ENCODE measurements around the gene U2SURP. TPM values are rescaled to one million over a fixed set of nuclear protein-coding genes. Genes with fewer than 3 reads are reported as not detected.

Gene U2SURP
- total and polyA plus RNA-seq, 2 donors (not counting 1 experiment from before 2014, with no cell fraction given): 39.1 to 44.8 TPM

- Histone ChIP-seq H3K4me1 (ENCODE audit: control insufficient read depth, extremely low read depth, insufficient read depth, low read length) (no peaks in the 10 kb centered on the region), H4K20me1 (ENCODE audit: control insufficient read depth, extremely low read depth, insufficient read depth, low read length) (no peaks in the 10 kb centered on the region), H3K79me2 (ENCODE audit: control insufficient read depth, insufficient read depth, low read length) (no peaks in the 10 kb centered on the region), H2AFZ (ENCODE audit: low read length) (no peak overlapping the region), H3K27ac (ENCODE audit: insufficient read depth, low read length) (no peak overlapping the region), H3K4me3 (replicated peaks in 1 of 4; ENCODE audit: control extremely low read depth in 1 of 4, insufficient read depth in 1 of 4, low read depth in 3 of 4, low read length in 4 of 4) (no peak overlapping the region), H3K4me2 (ENCODE audit: extremely low read depth, insufficient read depth, low read length) (no peak overlapping the region), H3K36me3 (ENCODE audit: control insufficient read depth, insufficient read depth, low read length) (no peaks in the 10 kb centered on the region), H3K27me3 (ENCODE audit: control insufficient read depth, insufficient read depth, low read length) (no peaks in the 10 kb centered on the region), H3K9ac (ENCODE audit: insufficient read depth, low read length) (no peak overlapping the region), H3K9me3 (ENCODE audit: control insufficient read depth, insufficient read depth, low read depth, low read length) (no peaks in the 10 kb centered on the region)
- TF ChIP-seq, protein P1, sequence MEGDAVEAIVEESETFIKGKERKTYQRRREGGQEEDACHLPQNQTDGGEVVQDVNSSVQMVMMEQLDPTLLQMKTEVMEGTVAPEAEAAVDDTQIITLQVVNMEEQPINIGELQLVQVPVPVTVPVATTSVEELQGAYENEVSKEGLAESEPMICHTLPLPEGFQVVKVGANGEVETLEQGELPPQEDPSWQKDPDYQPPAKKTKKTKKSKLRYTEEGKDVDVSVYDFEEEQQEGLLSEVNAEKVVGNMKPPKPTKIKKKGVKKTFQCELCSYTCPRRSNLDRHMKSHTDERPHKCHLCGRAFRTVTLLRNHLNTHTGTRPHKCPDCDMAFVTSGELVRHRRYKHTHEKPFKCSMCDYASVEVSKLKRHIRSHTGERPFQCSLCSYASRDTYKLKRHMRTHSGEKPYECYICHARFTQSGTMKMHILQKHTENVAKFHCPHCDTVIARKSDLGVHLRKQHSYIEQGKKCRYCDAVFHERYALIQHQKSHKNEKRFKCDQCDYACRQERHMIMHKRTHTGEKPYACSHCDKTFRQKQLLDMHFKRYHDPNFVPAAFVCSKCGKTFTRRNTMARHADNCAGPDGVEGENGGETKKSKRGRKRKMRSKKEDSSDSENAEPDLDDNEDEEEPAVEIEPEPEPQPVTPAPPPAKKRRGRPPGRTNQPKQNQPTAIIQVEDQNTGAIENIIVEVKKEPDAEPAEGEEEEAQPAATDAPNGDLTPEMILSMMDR (conservative IDR thresholded peaks at IDR 0.05 in 1 of 2, IDR thresholded peaks at IDR 0.05 in 1 of 2; ENCODE audit: low read depth in 1 of 2, low read length in 2 of 2): no peak
- TF ChIP-seq EZH2 (IDR thresholded peaks at IDR 0.05; ENCODE audit: low read length, missing control alignments): no peak
- peak in 1 of 2 donors; percentile 64 for DNase-seq (ENCODE audit: low read depth in 2 of 2)
Observed at GRCh38 chr3:143078883-143079282, 77.5 kb downstream of the U2SURP start.

DNA sequence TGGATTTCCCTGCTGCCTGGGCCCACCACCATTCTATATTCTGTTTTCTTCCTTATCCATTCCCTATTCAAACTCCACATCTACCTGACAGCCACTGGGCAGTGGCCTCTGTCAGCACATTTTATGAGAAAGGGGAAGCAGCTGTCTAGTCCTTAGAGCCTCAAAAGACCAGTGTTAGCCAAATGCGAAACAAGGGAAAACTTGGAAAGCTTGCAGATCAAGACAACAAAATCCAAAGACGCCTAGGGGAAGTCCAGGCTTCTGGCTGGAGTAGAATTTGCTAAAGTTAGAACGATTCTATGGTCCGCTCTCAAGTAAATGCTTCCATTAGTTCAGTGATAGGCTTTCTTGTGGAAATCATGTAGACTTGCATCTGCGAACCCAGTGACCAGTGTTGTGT lies 78.8 kb downstream of the U2SURP start:
- no peak for DNase-seq (ENCODE audit: low read depth in 2 of 2)
- no peak overlapping the region for H3K4me3 ChIP-seq (replicated peaks in 1 of 4; ENCODE audit: control extremely low read depth in 1 of 4, insufficient read depth in 1 of 4, low read depth in 3 of 4, low read length in 4 of 4)
- H2AFZ ChIP-seq (ENCODE audit: low read length): no peak overlapping the region
- no peaks in the 10 kb centered on the region for H4K20me1 ChIP-seq (ENCODE audit: control insufficient read depth, extremely low read depth, insufficient read depth, low read length)
- no peaks in the 10 kb centered on the region for H3K36me3 ChIP-seq (ENCODE audit: control insufficient read depth, insufficient read depth, low read length)
- no peaks in the 10 kb centered on the region for H3K79me2 ChIP-seq (ENCODE audit: control insufficient read depth, insufficient read depth, low read length)
- no peaks in the 10 kb centered on the region for H3K4me1 ChIP-seq (ENCODE audit: control insufficient read depth, extremely low read depth, insufficient read depth, low read length)
- no peak overlapping the region for H3K27ac ChIP-seq (ENCODE audit: insufficient read depth, low read length)
- no peaks in the 10 kb centered on the region for H3K9me3 ChIP-seq (ENCODE audit: control insufficient read depth, insufficient read depth, low read depth, low read length)
- no peaks in the 10 kb centered on the region for H3K27me3 ChIP-seq (ENCODE audit: control insufficient read depth, insufficient read depth, low read length)
- TF ChIP-seq, protein P1 (conservative IDR thresholded peaks at IDR 0.05 in 1 of 2, IDR thresholded peaks at IDR 0.05 in 1 of 2; ENCODE audit: low read depth in 1 of 2, low read length in 2 of 2): no peak
- no peak for TF ChIP-seq EZH2 (IDR thresholded peaks at IDR 0.05; ENCODE audit: low read length, missing control alignments)
- H3K9ac ChIP-seq (ENCODE audit: insufficient read depth, low read length): no peak overlapping the region
- no peak overlapping the region for H3K4me2 ChIP-seq (ENCODE audit: extremely low read depth, insufficient read depth, low read length)

DNA sequence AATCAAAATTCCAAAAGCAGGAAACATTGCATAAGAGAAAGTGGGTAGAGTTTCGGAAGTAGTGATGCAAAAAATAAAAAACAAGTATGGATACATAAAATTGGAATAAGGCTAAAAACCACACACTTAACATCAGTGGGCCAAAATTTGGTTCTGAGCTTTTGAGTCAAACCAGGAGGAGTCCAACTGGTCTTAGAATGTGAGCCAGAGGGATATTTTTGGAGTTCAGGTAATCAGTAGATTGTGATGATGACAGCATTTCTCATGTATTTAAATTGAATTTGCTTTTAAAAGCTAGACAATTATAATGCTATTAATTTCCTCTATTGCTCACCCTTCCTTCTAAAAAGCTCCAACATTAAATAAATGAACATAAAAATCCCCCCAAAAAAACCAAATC lies 80.0 kb downstream of the U2SURP start:
- Histone ChIP-seq H3K79me2 (ENCODE audit: control insufficient read depth, insufficient read depth, low read length) (no peaks in the 10 kb centered on the region), H3K27ac (ENCODE audit: insufficient read depth, low read length) (no peak overlapping the region), H3K27me3 (ENCODE audit: control insufficient read depth, insufficient read depth, low read length) (no peaks in the 10 kb centered on the region), H3K9ac (ENCODE audit: insufficient read depth, low read length) (no peak overlapping the region), H4K20me1 (ENCODE audit: control insufficient read depth, extremely low read depth, insufficient read depth, low read length) (no peaks in the 10 kb centered on the region), H3K4me3 (replicated peaks in 1 of 4; ENCODE audit: control extremely low read depth in 1 of 4, insufficient read depth in 1 of 4, low read depth in 3 of 4, low read length in 4 of 4) (no peak overlapping the region), H3K36me3 (ENCODE audit: control insufficient read depth, insufficient read depth, low read length) (no peaks in the 10 kb centered on the region), H3K9me3 (ENCODE audit: control insufficient read depth, insufficient read depth, low read depth, low read length) (no peaks in the 10 kb centered on the region), H3K4me2 (ENCODE audit: extremely low read depth, insufficient read depth, low read length) (no peak overlapping the region), H3K4me1 (ENCODE audit: control insufficient read depth, extremely low read depth, insufficient read depth, low read length) (no peaks in the 10 kb centered on the region), H2AFZ (ENCODE audit: low read length) (no peak overlapping the region)
- no peak for TF ChIP-seq EZH2 (IDR thresholded peaks at IDR 0.05; ENCODE audit: low read length, missing control alignments)
- TF ChIP-seq, protein P1 (conservative IDR thresholded peaks at IDR 0.05 in 1 of 2, IDR thresholded peaks at IDR 0.05 in 1 of 2; ENCODE audit: low read depth in 1 of 2, low read length in 2 of 2): no peak
- no peak for DNase-seq (ENCODE audit: low read depth in 2 of 2)

Measured in fibroblast of lung (primary cell).